CD4-positive, alpha-beta T cell treated with Interleukin-17A for 4 hours (primary cell): ENCODE data around the gene ABCC9.

ENCODE experiments used
- DNase-seq: peaks from one replicate; pipeline ENCODE4 v3.0.0-alpha.2; 2020; ENCODE audit warnings: mixed read lengths

ABCC9 gene

GRCh38 chr12:21940549-21941505, at the start of gene ABCC9:
Gene ABCC9, minus strand, starts transcription at chr12:21941426. Its CDS starts 4,752 bp downstream, at chr12:21936674.
- DNase-seq, result no peak

GRCh38 chr12:21989819-21990412, 48.7 kb upstream of the ABCC9 start:
- no peak for DNase-seq

- no peak for DNase-seq
These were observed 47.4 kb upstream of the ABCC9 start for GRCh38 chr12:21988619-21989018.

- DNase-seq, result no peak
These were observed 46.5 kb upstream of the ABCC9 start for GRCh38 chr12:21987755-21988154.

- DNase-seq, result no peak
These were observed 43.9 kb upstream of the ABCC9 start for GRCh38 chr12:21985155-21985554.

GRCh38 chr12:21984375-21984774, 43.1 kb upstream of the ABCC9 start:
- no peak for DNase-seq

GRCh38 chr12:21983095-21983494, 41.9 kb upstream of the ABCC9 start:
- no peak for DNase-seq

- no peak for DNase-seq
These were observed 39.3 kb upstream of the ABCC9 start for GRCh38 chr12:21980544-21980943.

GRCh38 chr12:21975293-21975692, 34.1 kb upstream of the ABCC9 start:
- no peak for DNase-seq

- DNase-seq, result no peak
These were observed 32.0 kb upstream of the ABCC9 start for GRCh38 chr12:21973221-21973620.

- DNase-seq, result no peak
These were observed 30.8 kb upstream of the ABCC9 start for GRCh38 chr12:21972055-21972454.

- no peak for DNase-seq
These were observed 30.1 kb upstream of the ABCC9 start for GRCh38 chr12:21971344-21971743.

- no peak for DNase-seq
These were observed 21.6 kb upstream of the ABCC9 start for GRCh38 chr12:21962821-21963220.

GRCh38 chr12:21962236-21962635, 21.0 kb upstream of the ABCC9 start:
- DNase-seq, result no peak

- no peak for DNase-seq
These were observed 9.4 kb upstream of the ABCC9 start for GRCh38 chr12:21950649-21951048.

- no peak for DNase-seq
These were observed 7.8 kb upstream of the ABCC9 start for GRCh38 chr12:21949036-21949435.

- DNase-seq, result no peak
These were observed 5.8 kb upstream of the ABCC9 start for GRCh38 chr12:21946983-21947382.

GRCh38 chr12:21945002-21945401, 3.8 kb upstream of the ABCC9 start:
- DNase-seq, result no peak

- DNase-seq, result no peak
These were observed 1.1 kb upstream of the ABCC9 start for GRCh38 chr12:21942377-21942703.

GRCh38 chr12:21941506-21942376, 515 bp upstream of the ABCC9 start:
- DNase-seq, result no peak

GRCh38 chr12:21939435-21939834, 1.8 kb downstream of the ABCC9 start:
- DNase-seq, result no peak

- DNase-seq, result no peak
These were observed 2.3 kb downstream of the ABCC9 start for GRCh38 chr12:21938879-21939278.

- no peak for DNase-seq
These were observed 7.1 kb downstream of the ABCC9 start for GRCh38 chr12:21934173-21934572.
